Mesodermal cell (in vitro differentiated cells): ENCODE data around the gene SPAAR.

Experiments
- H3K27ac ChIP-seq: 2 replicates; pipeline ENCODE4 v1.7.0; 2013; ENCODE audit warnings: mild to moderate bottlenecking, low read depth, low read length, moderate library complexity; ENCODE audit not compliant: severe bottlenecking
- H3K36me3 ChIP-seq: 2 replicates; pipeline ENCODE4 v1.7.1; 2013; ENCODE audit warnings: mild to moderate bottlenecking, low read length, moderate library complexity; ENCODE audit not compliant: control insufficient read depth, insufficient read depth
- H3K4me1 ChIP-seq: one replicate; pipeline ENCODE4 v1.7.1; 2013; ENCODE audit warnings: mild to moderate bottlenecking, low read length; ENCODE audit not compliant: insufficient read depth, control insufficient read depth, poor library complexity, severe bottlenecking
- H3K4me3 ChIP-seq: 2 replicates; pipeline ENCODE4 v1.7.0; 2013; ENCODE audit warnings: low read length, control low read depth, mild to moderate bottlenecking; ENCODE audit not compliant: insufficient read depth, poor library complexity, severe bottlenecking; ENCODE audit errors: extremely low read depth
- H3K9me3 ChIP-seq: 2 replicates; pipeline ENCODE4 v1.7.1; 2013; ENCODE audit warnings: mild to moderate bottlenecking, low read length, moderate library complexity; ENCODE audit not compliant: control insufficient read depth
- WGBS, 2 experiments: methylation state at CpG; one replicate each; pipeline ENCODE4 v1.1.5; 2013; ENCODE audit warnings: missing lambda C conversion rate in 2 of 2; ENCODE audit not compliant: insufficient coverage in 2 of 2; 5-methylcytosine and 5-hydroxymethylcytosine counted together

Gene SPAAR

GRCh38 chr9:35948451-35948850, 39.2 kb downstream of the SPAAR start:
- H3K9me3 ChIP-seq = no peaks in the 10 kb centered on the region
- 100% methylated on average over 2 of the region's 2 CpGs; no CpG with 5 or more reads in 1 of the 2 experiments for WGBS, 2 experiments
- no peak overlapping the region for H3K27ac ChIP-seq

GRCh38 chr9:35948901-35949318, 39.6 kb downstream of the SPAAR start:
- WGBS, 2 experiments = 39 to 70% methylated on average over 1 to 2 of the region's 2 CpGs
- Histone ChIP-seq H3K36me3 (no peaks in the 10 kb centered on the region), H3K4me3 (no peak overlapping the region), H3K4me1 (peaks cover 13% of the 10 kb centered on the region), H3K9me3 (no peaks in the 10 kb centered on the region), H3K27ac (no peak overlapping the region)

More at GRCh38 chr9:35948451-35948850, 39.2 kb downstream of the SPAAR start:
- Histone ChIP-seq H3K4me3 (no peak overlapping the region), H3K4me1 (peaks cover 13% of the 10 kb centered on the region), H3K36me3 (no peaks in the 10 kb centered on the region)

DNA sequence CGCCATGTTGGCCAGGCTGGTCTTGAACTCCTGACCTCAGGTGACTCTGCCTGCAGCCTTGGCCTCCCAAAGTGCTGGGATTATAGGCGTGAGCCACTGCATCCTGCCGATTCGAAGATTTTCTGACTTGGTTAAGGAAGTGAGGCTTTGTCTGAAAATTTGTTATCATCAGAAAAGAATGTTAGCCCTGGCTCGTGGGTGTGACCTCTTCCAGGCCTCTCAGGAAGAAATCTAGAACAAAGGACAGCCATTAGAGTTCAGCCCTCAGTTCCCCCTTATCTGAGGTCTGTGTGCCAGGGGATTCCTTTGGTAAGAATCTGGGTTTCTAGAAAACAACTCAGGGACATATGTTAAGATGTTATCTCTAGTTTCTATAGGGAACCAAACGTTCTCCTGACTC, 42.4 kb downstream of the SPAAR start:
- Histone ChIP-seq H3K9me3 (no peaks in the 10 kb centered on the region), H3K4me1 (peaks cover 13% of the 10 kb centered on the region), H3K27ac (peak overlapping the region; percentile 41), H3K36me3 (no peaks in the 10 kb centered on the region), H3K4me3 (no peak overlapping the region)
- WGBS, 2 experiments = 58 to 64% methylated on average over 6 of the region's 6 CpGs

DNA sequence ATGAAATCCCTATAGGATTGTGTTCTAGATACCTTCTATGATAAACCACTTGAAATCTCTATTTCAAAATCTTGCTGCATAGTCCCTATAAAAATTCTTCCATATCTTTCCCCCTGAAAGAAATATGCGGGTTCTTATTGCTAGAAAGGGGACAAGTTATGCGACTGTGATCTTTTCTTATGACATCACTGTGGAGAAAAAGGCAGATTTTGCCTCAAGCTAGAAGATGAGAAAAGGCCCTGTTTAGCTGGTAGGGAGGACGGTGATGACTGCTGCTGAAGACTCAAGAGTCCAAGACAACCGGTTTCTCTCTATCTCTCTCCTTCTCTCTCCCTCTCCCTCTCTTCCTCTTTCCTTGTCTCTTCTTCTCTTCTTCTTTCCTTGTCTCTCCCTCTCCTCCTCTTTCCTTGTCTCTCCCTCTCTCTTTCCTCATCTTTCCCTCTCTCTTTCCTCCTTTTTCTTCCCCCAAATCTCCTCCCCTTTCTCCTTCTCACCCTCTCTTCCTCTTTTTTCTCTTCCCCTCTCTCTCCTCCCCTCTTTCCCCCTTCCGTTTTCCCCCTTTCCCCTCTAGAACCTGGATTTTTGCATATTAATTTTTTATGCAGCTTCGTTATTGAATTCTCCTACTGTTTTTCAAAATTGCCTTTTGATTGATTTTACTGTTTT, 43.4 kb downstream of the SPAAR start:
- H3K4me1 ChIP-seq = peaks cover 13% of the 10 kb centered on the region
- H3K9me3 ChIP-seq = no peaks in the 10 kb centered on the region
- H3K27ac ChIP-seq = no peak overlapping the region
- 76 to 100% methylated on average over 2 to 3 of the region's 6 CpGs for WGBS, 2 experiments
- no peaks in the 10 kb centered on the region for H3K36me3 ChIP-seq
- no peak overlapping the region for H3K4me3 ChIP-seq

DNA sequence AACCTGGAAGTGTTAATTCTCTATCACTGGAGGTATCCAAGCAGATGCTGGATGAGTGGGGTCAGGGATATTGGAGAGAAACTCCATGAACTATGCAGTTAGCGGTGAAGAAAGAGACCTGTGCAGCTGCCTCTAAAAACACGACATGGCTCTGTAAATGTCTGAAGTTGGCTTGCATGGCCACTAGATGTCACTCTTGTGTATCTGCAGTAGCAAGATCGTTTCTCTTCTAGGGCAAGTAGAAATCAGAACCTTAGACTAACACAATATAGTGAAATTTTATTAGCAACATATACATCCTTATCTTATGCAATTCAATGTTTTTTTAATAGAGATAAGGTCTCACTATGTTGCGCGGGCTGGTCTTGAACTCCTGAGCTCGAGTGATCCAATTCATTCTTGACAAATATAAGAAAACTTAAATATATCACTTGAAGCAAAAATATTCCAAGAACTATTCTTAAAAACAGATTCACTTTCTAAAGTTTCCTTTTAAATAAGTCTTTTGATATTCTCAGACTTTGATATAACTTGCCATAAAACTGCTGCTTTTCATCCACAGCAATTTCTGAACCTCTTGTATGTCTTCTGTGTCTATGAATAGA, 45.8 kb downstream of the SPAAR start:
- Histone ChIP-seq H3K27ac (no peak overlapping the region), H3K4me3 (no peak overlapping the region), H3K4me1 (peaks cover 3% of the 10 kb centered on the region), H3K36me3 (no peaks in the 10 kb centered on the region), H3K9me3 (no peaks in the 10 kb centered on the region)
- 0 to 14% methylated on average over 1 to 2 of the region's 6 CpGs for WGBS, 2 experiments

- Histone ChIP-seq H3K9me3 (no peaks in the 10 kb centered on the region), H3K4me3 (no peak overlapping the region), H3K27ac (no peak overlapping the region), H3K36me3 (no peaks in the 10 kb centered on the region), H3K4me1 (peaks cover 3% of the 10 kb centered on the region)
- 93 to 96% methylated on average over 4 to 5 of the region's 5 CpGs for whole genome bisulfite sequencing, 2 experiments
These were observed 47.4 kb downstream of the SPAAR start for GRCh38 chr9:35956651-35957050.

- Histone ChIP-seq H3K4me3 (no peak within 1 kb of the TSS), H3K9me3 (no peaks in the 10 kb centered on the region), H3K27ac (no peak within 1 kb of the TSS), H3K4me1 (no peaks in the 10 kb centered on the region), H3K36me3 (no peaks in the 10 kb centered on the region)
- WGBS, 2 experiments = 97 to 100% methylated on average over 2 to 5 of the region's 5 CpGs
These were observed 49.0 kb downstream of the SPAAR start, which contains the start of gene OR2S2 for GRCh38 chr9:35958104-35958837. TSS of gene OR2S2 (minus strand) at chr9:35958154. CDS start at chr9:35958098, 56 bp downstream.

DNA sequence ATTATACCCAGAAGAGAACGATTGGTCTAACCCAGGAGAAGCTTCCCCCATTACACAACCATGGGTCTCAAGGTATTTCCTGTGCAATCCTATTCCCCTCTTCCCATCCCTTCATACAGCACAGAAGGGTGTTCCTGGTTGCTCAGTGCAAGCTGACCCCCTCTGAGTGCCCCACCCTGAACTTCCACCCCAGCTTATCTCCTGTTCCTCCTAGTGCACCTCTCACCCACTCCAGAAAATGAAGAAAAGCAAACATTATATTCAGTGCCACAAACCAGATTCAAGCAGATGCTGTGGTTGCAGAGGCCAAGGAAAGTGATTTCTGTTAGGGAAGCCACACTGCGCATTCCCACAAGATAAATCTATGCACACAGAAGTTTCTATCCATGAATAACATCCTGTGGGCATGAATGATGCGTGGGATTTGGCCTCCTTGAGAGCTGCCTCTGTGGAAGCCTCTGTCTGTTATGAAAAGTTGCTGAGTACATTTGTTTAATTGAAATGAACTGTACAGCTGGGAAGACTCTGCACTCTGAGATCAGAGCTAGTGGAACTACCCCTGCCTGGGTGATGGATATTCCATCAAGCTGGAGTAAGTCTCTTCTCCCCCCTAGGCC, 50.9 kb downstream of the SPAAR start:
- Histone ChIP-seq H3K4me3 (no peak overlapping the region), H3K36me3 (no peaks in the 10 kb centered on the region), H3K4me1 (no peaks in the 10 kb centered on the region), H3K9me3 (no peaks in the 10 kb centered on the region), H3K27ac (no peak overlapping the region)
- WGBS, 2 experiments = 83% methylated on average over 2 of the region's 3 CpGs; no CpG with 5 or more reads in 1 of the 2 experiments
